Limb (tissue), 2 donors: ENCODE measurements around the gene EFEMP2.

Experiments
- DNase-seq, 2 donors: peaks; one replicate each; pipeline ENCODE4 v3.0.0-alpha.2; 2016; ENCODE audit errors: extremely low spot score in 2 of 2

Gene EFEMP2

GRCh38 chr11:65826984-65827735 is 45.4 kb downstream of the EFEMP2 start:
- no peak for DNase-seq

GRCh38 chr11:65822776-65823528 is 49.6 kb downstream of the EFEMP2 start:
- no peak for DNase-seq

- DNase-seq = no peak
These were observed 51.5 kb downstream of the EFEMP2 start for GRCh38 chr11:65821107-65821506.

- DNase-seq = peak; percentile 87 to 97
These were observed 54.5 kb downstream of the EFEMP2 start for GRCh38 chr11:65817835-65818680.

GRCh38 chr11:65817312-65817834 is 55.2 kb downstream of the EFEMP2 start:
- DNase-seq = no peak

- DNase-seq = no peak
These were observed 55.9 kb downstream of the EFEMP2 start for GRCh38 chr11:65816696-65817095.
